Daoy (cell line): ENCODE data around the gene SLC27A1. TPM values are rescaled to one million over a fixed set of nuclear protein-coding genes. Genes with fewer than 3 reads are reported as not detected.
"Not testable (repeated sequence)": the region's sequence is repeated elsewhere in the genome, so short reads cannot be mapped to it uniquely, and the experiment has no call there.

Source experiments
- DNase-seq: peaks from one replicate; pipeline ENCODE4 v3.0.0-alpha.2; 2015; ENCODE audit warnings: low read depth
- total RNA-seq: library from RNA; depleted of rRNA; stranded (reverse); fragments of >200 nt; shearing (Covaris generic); gene quantifications from 2 replicates; pipeline ENCODE4 v1.2.3, GENCODE V29; 2014; rRNA removed

SLC27A1 gene
- total RNA-seq, 1 experiment from 2014 or later: 3.7 TPM

DNA sequence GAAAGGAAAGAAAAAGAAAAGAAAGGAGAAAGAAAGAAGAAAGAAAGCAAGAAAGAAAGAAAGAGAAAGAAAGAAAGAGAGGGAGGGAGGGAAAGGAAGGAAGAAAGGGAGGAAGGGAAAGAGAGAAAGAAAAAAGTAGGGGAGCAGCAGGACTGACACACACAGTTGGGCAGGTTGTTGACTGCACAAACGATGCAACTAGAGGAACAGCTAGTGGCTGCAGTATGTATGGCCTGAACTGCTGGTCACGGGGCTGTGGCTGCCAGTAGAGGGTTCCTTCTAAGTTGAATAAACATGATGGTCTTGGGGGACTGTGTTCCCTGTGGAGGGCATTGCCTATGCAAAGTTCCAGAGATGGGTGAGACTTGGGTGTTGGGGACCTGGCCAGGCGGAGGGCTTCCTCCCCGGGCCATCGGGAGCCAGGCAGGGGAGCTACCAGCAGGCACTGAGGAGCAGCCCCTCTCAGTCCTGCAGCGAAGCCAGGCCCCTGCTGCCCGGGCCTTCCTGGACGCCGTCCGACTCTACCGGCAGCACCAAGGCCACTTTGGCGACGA, 68.4 kb downstream of the SLC27A1 start:
- DNase-seq: peak; percentile 24

- peak; percentile 97 for DNase-seq
These were observed 69.2 kb downstream of the SLC27A1 start for GRCh38 chr19:17539238-17540117.

DNA sequence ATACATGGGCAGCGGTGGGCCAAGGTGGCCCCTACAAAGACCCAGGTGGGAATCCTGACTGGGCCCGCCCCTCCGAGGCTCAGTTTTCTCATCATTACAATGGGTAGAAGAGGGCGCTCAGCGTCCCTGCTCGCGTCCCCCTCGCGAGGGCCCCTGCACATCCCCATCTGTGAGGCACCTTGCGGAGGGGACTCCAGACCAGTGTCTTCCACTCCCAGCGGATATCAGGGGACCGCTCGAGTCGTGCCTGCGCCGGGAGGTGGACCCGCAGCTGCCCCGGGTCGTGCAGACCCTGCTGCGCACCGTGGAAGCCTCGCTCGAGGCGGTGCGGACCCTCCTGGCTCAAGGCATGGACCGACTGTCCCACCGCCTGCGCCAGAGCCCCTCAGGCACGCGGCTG, 69.8 kb downstream of the SLC27A1 start:
- no peak for DNase-seq

DNA sequence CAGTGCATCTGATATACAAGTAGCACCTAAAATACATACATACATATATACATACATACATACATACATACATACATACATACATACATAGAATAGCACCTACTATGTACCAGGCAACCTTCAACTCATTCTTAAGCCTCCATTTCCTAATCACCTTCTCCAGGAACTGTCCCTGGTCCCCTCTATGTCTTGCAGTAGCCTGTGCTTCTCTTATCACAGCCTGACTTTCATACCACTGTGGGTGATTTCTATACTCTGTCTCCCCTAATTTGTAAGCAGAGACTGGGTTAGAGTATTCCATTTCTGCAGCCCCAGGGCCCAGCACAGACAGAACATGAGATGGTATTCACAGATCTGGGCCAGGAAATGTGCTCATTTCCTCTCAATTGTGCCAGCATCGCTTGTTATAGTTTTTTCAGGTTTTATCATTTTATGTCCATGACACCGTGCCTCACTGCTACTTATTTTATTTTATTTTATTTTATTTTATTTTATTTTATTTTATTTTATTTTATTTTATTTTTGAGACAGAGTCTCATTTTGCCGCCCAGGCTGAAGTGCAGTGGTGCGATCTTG, 70.9 kb downstream of the SLC27A1 start:
- DNase-seq: no peak

GRCh38 chr19:17542042-17542441, 71.7 kb downstream of the SLC27A1 start:
- DNase-seq: no peak

DNA sequence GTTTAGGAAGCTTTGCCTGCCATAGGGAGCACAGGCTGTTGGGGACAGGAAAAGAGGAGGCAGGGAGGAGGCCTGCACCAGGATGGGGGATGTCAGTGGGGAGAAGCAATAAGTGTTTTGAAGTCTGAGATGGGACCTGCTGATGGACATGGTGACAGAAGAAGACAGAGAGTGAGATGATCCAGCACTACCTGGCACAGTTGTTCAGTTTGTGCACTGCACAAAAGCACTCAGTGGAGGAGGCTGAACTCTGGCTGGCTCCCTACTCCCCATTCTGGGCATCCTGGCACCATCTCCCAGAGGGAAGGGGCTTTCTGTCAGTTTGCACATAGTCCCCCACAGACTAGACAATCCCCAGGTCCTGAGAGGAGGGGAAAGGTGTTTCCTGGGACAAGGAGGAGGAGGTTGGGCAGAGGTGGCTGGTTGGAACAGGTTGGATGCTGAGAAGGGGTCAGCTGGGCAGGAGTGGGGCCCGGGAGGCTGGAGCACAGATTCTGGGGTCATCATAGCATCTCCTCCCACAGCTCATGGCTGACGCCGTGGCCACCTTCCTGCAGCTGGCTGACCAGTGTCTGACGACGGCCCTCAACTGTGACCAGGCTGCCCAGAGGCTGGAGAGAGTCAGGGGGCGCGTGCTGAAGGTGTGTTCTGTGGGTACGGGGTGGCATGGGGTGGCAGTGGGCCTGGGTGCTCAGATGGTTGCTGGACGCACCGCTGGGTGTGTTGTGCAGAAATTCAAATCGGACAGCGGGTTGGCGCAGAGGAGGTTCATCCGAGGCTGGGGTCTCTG, 72.7 kb downstream of the SLC27A1 start:
- DNase-seq: no peak

- no peak for DNase-seq
These were observed 73.7 kb downstream of the SLC27A1 start for GRCh38 chr19:17543986-17544385.

- no peak for DNase-seq
These were observed 74.1 kb downstream of the SLC27A1 start for GRCh38 chr19:17544418-17544817.

DNA sequence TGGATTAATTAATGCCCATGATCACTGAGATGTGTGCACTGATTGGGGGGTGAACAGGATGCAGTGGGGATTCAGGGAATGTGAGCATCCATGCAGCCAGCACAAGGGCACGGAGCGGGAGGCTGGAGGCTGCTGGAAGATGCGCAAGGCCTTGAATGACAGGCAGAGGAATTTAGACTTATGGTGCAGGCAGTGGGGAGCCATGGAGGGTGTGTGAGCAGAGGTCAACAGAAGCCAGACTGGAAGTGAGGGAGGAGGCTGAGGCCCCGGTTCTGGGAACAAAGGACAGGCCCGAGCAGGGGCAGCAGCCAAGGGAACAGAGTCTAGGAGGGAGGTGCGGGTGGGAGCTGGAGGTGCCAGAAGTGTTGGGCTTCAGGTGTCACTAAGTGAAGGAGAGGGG, 77.8 kb downstream of the SLC27A1 start:
- DNase-seq: no peak

DNA sequence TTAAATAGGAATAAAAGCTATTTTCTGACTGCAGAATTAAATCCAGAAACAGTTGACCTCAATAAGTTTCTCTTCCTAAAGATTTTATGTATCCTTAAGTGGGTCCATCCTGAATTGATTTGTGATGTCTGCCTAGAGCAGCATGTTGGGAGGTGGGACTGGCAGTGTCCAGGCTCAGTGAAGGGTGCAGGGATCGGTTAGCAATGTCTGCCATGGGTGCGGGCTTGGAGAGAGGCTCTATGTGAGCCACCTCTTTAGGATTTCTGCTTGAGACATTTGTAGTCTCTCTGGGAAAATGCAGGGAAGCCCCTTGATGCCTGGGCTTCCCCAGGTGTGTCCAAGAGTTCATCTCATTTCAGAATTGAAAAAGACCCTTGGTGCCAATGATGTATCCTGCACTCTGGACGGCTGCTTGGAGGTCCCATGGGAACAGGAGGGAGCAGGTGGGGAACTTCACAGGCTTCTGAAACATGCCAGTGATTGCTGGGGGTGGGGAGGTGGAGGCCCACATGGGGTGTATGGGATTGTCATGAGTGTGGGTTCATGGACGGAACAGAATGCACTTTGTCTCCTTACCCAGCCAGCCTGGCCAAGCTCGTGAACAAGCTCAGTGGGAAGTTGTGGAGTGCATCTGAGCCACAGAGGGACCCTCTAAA, 78.9 kb downstream of the SLC27A1 start:
- DNase-seq: no peak

DNA sequence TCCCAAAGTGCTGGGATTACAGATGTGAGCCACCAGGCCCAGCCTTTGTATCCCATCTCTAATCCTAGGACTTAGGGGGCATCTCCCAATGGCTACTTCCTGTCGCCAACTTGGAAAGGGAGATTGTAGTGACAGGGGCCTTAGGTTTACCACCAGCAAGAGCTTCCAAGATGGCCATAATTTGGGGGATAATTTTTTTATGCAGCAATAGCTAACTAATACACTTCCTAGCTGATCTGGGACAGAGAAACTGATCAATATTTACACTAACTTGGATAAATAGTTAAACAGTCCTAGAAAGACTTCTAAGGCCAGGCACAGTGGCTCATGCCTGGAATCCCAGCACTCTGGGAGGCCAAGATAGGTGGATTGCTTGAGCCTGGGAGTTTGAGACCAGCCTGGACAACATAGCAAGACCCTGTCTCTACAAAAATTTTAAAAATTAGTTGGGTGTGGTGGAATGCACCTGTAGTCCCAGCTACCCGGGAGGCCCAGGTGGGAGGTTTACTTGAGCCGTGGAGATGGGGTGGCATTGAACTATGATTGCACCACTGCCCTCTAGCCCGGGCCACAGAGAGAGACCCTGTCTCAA, 79.8 kb downstream of the SLC27A1 start:
- no peak for DNase-seq

DNA sequence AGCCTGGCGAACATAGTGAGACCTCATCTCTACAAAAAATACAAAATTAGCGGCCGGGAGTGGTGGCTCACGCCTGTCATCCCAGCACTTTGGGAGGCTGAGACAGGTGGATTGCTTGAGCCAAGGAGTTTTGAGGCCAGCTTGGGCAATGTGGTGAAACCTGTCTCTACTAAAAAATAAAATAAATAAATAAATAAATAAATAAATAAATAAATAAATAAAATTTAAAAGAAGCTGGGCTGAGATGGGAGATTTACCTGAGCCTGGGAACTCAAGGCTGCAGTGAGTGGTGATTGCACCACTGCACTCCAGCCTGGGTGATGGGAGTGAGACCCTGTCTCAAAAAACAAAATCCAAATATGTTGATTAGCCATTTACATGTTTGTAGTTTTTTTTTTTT, 82.4 kb downstream of the SLC27A1 start:
- not testable (repeated sequence) for DNase-seq

GRCh38 chr19:17553256-17553655, 82.9 kb downstream of the SLC27A1 start:
- DNase-seq: peak; percentile 81

GRCh38 chr19:17554968-17555479, 84.7 kb downstream of the SLC27A1 start:
- DNase-seq: no peak

DNA sequence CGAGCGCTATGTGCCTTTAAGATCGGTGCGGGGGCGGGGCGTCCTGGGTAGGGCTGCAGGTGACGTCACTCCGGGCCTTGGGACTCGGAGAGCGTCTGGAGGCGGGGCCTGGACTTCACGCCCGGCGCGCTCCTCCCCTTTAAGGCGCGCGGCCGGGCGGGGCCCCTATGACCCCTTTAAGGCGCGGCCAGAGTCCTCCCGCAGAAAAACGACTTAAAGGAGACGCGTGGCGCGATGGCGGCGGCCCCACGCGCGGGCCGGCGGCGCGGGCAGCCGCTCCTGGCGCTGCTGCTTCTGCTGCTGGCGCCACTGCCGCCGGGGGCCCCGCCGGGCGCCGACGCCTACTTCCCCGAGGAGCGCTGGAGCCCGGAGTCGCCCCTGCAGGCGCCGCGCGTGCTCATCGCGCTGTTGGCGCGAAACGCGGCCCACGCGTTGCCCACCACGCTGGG, 85.2 kb downstream of the SLC27A1 start, which contains the start of gene COLGALT1:
Gene COLGALT1, plus strand, starts transcription at position 170 of the 449 bp plus-strand sequence. Its CDS starts 65 bp downstream, at position 235.
- peak; percentile 98 for DNase-seq

Other genes with a start within 250 kb of the SLC27A1 start
- gene OCEL1, start 244.3 kb upstream of the SLC27A1 start, total RNA-seq: 0.18 and 1.6 TPM in 2 replicates
- gene NR2F6, start 224.6 kb upstream of the SLC27A1 start, total RNA-seq: 44.5 and 51.8 TPM in 2 replicates
- not detected in 2 replicates for gene USHBP1, start 205.8 kb upstream of the SLC27A1 start, total RNA-seq
- gene BABAM1, start 203.1 kb upstream of the SLC27A1 start, total RNA-seq: 174 and 192 TPM in 2 replicates
- gene ANKLE1, start 188.6 kb upstream of the SLC27A1 start, total RNA-seq: 1.6 and 2.3 TPM in 2 replicates
- 7.6 and 11.6 TPM in 2 replicates for gene ABHD8, start 167.1 kb upstream of the SLC27A1 start, total RNA-seq
- gene MRPL34, start 164.7 kb upstream of the SLC27A1 start, total RNA-seq: 68.9 and 94.4 TPM in 2 replicates
- 50.1 and 63.0 TPM in 2 replicates for gene DDA1, start 161.0 kb upstream of the SLC27A1 start, total RNA-seq
- 2.5 TPM in 2 replicates for gene ANO8, start 135.7 kb upstream of the SLC27A1 start, total RNA-seq
- gene GTPBP3, start 133.0 kb upstream of the SLC27A1 start, total RNA-seq: 42.5 and 43.1 TPM in 2 replicates
- gene PLVAP, start 93.2 kb upstream of the SLC27A1 start, total RNA-seq: not detected in 2 replicates
- 0.69 TPM in 1 of 2 replicates, not detected in the other for gene CCDC194, start 76.3 kb upstream of the SLC27A1 start, total RNA-seq
- gene BST2, start 64.9 kb upstream of the SLC27A1 start, total RNA-seq: 0.83 and 4.4 TPM in 2 replicates
- gene MVB12A, start 50.5 kb upstream of the SLC27A1 start, total RNA-seq: 82.3 and 102 TPM in 2 replicates
- gene TMEM221, start 21.9 kb upstream of the SLC27A1 start, total RNA-seq: not detected in 2 replicates
- gene NXNL1, start 9.6 kb upstream of the SLC27A1 start, total RNA-seq: not detected in 2 replicates
- 40.8 and 95.0 TPM in 2 replicates for gene PGLS, start 41.1 kb downstream of the SLC27A1 start, total RNA-seq
- gene COLGALT1, start 85.1 kb downstream of the SLC27A1 start, total RNA-seq: 58.8 and 60.5 TPM in 2 replicates
- gene UNC13A, start 217.8 kb downstream of the SLC27A1 start, total RNA-seq: 0.86 and 1.2 TPM in 2 replicates
- gene MAP1S, start 249.0 kb downstream of the SLC27A1 start, total RNA-seq: 11.4 TPM in 2 replicates